ENCODE results near the gene SEL1L3.

GRCh38 chr4:25697516-25697915 lies 165.3 kb downstream of the SEL1L3 start:
- TF ChIP-seq CTCF (IDR thresholded peaks at IDR 0.05) (no peak), POLR2A (IDR thresholded peaks at IDR 0.05) (no peak)
